GM10266 (cell line): ENCODE measurements around the gene ASXL1.

Experiments
- DNase-seq: peaks from one replicate; pipeline ENCODE4 v3.0.0; 2012; ENCODE audit errors: extremely low spot score
- TF ChIP-seq, protein P1 (sequence below): IDR thresholded peaks from 2 replicates; pipeline ENCODE4 v1.5.1; 2012; ENCODE audit warnings: mild to moderate bottlenecking, low read depth; ENCODE audit not compliant: control insufficient read depth, insufficient read depth; ENCODE audit errors: missing control alignments

ASXL1 gene

DNA sequence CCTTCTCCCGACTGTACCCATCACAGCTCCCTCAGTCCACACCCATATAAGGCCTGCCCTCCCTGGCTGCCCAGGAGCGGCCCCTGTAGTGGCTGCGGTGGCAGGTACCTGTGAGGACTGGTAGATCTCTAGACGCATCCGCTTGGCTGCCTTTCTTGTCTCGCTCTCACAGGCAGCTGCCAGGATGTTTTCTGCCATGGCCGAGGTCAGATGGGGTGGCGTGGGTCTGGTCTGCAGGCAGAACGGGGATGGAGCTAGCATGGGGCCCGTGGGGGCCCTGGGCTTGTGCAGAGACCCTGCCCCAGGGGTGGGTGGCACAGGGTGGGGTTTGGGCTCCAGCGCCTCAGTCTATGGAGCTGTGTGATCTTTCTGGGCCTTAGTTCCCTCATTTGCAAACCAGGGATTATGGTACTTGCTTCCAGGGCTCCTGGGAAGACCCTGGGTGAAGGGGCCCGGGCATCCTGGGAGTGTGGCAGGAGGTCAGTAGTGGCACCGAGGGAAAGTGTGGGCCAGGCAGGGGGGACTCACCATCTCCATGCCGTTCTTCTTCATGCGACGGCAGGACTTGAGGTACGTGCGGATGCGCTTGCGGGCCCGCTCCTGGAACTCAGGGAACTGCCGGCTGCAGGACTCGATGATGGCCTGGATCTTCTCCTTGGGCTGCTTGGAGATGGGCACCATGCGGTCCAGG is 94.8 kb downstream of the ASXL1 start:
- TF ChIP-seq, protein P1, sequence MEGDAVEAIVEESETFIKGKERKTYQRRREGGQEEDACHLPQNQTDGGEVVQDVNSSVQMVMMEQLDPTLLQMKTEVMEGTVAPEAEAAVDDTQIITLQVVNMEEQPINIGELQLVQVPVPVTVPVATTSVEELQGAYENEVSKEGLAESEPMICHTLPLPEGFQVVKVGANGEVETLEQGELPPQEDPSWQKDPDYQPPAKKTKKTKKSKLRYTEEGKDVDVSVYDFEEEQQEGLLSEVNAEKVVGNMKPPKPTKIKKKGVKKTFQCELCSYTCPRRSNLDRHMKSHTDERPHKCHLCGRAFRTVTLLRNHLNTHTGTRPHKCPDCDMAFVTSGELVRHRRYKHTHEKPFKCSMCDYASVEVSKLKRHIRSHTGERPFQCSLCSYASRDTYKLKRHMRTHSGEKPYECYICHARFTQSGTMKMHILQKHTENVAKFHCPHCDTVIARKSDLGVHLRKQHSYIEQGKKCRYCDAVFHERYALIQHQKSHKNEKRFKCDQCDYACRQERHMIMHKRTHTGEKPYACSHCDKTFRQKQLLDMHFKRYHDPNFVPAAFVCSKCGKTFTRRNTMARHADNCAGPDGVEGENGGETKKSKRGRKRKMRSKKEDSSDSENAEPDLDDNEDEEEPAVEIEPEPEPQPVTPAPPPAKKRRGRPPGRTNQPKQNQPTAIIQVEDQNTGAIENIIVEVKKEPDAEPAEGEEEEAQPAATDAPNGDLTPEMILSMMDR, result no peak
- DNase-seq, result no peak

DNA sequence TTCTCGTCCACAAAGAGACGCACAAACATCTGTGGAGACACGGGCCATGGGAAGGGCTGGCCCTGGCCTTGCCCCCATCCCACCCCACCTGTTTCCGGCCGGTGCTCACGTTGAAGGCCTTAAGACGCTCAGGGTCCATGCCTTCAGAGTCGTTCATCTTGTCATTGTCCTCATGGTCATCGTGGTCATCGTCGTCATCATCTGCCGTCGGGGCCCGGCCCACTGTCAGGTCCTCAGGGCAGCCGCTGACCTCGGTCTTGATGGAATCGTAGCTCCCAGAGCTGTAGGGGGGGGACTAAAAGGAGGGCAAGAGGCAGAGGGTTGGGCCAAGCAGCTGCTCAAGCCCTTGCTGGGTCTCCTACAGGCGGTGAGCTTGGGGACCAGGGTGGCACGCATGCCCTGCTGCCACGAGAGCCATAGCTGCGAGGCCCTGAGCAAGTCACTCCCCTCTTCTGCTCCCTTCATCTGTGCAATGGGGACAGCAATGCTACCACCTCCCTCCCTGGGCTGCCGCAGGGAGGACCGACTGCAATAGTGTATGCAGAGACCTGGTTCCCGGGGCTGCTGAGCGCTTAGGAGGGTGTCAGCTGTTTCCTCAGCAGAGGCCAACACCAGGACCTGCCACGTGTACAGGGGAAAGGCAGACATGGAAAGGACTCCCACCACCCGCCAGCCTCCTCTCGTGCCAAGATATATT is 95.5 kb downstream of the ASXL1 start:
- DNase-seq, result no peak
- TF ChIP-seq, protein P1, result no peak

DNA sequence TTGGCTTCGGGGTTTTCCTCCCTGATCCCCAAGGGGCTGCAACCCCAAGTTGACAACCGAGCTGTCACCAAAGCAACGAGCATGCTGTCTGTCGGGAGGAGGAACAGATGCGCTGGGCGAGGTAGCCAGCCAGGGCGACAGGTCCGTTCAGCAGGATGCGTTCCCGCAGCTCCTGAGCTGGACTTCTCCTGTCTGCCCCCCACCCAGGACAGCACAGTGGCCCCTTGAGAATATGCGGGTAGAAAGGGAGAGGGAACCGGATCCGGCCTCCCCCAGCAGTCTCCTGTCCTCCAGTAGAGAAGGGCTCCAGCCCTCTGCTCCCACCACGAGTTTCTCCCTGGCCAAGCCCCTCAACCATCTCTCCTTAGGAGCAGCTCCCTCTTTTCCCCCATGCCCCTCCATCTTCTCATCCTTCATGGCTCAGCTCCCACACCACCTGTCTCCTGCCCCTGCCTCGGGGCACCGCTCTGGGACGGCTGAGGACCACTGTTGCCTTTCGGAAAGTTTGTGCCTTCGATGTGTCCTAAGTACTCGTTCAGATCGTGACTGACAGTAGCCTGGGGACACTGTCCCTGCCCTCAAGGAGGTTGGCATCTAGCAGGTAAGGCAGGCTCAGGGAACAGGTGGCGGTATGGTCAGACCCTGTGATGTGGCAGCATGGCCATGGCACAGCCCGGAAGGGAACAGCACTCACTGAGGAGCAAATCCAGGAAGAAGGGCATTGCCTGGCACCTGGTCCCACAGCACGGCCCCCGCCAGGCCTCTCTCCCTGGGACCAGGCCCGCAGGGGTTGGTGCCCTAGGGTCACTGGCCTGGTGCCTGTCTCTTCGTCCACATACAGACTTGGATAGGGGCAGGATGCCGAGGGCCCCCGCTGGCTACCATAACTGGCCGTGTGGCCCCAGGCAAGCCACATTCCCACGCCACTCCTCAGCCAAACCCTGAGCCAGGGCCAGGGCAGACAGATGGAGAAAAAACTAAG is 96.3 kb downstream of the ASXL1 start:
- TF ChIP-seq, protein P1, result no peak
- no peak for DNase-seq

DNA sequence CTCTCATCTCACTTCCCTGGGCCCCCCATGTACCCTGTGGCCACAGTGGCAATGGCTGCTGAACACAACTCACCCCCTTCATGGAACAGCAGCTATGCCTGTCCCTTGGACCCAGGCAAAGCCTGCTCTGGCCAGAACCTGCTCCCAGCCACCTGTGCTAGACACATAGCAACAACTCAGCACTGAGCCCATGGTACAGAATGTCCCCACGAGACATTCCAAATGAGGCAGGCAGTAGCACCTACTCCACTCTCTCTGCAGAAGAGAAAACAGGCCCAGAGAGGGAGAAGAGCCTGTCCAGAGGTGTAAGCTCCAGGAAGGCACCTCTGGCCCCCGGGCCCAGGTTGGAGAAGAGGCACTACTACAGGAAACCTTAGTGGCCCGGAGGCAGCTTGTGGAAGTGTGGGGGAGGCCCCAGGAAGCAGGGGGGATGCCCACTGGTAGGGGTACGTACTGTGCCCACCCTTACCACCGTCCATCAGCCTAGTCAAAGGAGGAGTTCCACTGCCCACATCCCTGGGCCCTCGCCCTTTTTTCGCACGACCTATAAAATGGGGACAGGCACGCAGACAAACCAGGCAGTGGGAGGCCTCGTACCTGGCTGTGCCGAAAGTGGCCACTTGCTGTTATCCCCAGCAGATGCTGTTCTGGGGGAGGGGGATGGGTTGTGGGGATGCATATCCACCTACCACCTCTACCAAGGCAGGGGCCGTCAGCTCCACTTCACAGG is 97.2 kb downstream of the ASXL1 start:
- no peak for DNase-seq
- TF ChIP-seq, protein P1, result no peak

DNA sequence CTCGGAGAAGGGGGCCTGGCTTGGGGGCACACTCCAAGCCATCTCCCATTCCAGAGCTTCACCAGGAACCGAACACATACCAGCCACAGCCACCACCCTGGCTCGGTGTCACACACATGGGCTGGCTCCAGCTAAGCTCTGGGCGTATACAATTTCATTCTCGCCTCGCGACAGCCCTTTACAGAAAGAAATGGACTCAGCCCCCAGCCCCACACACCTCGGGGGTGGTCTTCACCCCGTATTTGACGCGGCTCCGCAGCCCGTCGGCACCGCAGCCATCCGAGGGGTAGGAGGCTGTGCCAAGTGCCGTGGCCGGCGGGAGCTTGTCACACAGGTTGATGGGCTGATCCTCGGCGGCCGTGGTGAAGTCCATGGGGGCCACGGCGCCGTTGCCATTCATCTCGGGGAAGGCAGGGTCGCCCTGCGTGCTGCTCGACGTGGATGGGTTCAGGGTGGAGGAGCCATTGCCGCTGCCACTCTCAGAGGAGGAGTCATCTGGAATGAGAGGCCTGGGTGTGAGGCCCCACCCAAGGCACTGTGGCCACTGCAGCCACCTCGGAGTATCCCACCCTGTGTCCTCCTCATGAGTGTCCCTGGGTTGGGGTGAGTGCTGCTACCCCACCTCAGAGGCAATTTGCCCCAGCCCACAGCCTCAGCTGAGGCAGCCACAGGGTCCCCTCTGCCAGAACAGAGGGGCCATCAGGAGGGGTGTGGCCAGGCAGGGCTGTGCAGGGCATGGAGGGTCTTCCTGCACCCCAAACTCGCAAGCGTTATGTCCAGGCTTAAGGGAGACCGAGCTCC is 98.0 kb downstream of the ASXL1 start:
- DNase-seq, result no peak
- TF ChIP-seq, protein P1, result no peak

DNA sequence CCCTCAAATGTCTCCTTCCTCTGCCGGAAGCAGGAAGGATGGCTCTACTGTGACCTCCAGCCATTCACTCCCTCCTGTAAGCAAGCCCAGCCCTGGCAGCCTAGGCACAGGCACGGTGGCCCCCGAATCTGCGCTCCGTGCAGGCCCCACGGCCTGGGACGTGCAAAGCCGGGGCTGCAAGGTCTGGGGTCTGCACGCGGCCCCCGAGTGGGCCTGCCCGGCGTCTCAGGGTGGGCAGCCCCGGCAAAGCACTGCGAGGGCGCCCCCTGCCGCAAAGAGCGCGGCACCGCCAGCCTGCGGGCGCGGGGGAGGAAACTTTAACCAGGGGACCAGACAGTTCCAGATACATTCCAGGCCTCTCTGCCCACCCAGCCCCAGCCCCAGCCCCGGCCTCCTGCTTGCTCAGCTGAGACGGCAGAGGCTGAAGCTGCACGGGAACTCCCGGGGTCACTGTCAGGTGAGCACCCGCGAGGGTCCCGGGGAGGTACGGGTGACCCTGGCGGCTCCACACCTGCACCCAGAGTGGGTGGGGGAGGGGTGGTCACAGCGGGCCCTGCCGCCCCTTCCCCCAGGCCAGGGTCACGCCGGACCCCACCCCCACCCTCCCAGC is 98.8 kb downstream of the ASXL1 start:
- TF ChIP-seq, protein P1, result peak; percentile 77
- peak; percentile 91 for DNase-seq
